ENCODE results near the gene PABPN1L.
"Not testable (repeated sequence)": the region's sequence is repeated elsewhere in the genome, so short reads cannot be mapped to it uniquely, and the experiment has no call there.

The PABPN1L gene

DNA sequence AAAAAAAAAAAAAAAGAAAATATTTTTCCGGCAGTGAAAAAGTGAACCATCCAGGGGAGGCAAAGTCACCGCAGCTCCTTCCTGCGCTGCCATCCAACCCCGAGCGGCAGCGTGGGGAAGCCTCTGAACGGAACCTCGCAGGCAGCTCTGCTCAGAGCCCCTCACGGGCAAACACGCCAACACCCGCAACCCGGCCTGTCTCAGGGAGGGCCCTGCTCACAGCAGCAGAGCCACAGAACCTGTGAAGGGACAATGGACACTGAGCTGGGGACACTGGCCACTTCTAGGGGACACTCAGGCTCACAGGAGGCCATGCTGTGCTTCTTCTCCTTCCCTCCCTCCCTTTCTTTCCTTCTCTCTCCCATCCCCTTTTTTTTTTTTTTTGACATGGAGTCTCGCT, 33.4 kb downstream of the PABPN1L start:
- FAIRE-seq (no peak), DNase-seq (ENCODE audit: insufficient read length, low spot score) (no peak)

DNA sequence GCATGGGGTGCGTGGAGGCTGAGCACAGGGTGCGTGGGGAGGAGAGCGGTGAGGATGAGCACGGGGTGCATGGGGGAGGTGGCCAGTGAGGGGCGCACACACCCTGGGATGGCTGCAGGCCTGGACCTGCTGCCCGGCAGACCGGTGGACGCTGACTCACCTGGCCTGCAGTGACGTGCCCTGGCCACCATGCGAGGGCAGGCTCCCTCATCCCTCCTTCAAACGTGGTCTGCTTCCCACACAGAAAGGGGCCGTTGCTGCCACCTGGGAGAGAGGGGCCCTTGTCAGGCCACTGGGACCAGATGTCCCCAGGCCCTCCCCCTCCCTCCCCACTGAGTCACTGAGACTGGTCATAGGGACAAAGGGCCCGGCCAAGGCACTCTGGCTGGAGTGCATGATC, 34.6 kb downstream of the PABPN1L start:
- FAIRE-seq (no peak), DNase-seq (ENCODE audit: insufficient read length, low spot score) (no peak)

DNA sequence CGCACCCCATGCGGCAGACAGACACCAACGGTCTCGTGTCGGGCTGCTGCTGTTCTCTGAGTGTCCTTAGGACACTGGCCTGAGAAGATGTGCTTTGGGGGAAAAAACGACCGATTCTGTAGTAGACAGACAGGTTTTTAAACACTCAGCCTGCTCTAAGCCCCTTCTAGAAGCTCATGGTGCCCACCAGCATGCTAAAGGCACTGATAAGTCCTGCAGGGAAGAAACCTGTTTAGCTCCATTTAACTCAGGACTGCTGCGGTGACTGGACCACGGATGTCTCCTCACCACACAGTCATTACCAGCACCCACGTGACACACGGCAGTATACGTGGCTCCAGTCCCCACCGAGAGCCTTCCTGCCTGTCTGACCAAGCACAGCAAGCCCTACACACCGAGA, 35.7 kb downstream of the PABPN1L start:
- no peak for DNase-seq (ENCODE audit: insufficient read length, low spot score)
- FAIRE-seq, result no peak

DNA sequence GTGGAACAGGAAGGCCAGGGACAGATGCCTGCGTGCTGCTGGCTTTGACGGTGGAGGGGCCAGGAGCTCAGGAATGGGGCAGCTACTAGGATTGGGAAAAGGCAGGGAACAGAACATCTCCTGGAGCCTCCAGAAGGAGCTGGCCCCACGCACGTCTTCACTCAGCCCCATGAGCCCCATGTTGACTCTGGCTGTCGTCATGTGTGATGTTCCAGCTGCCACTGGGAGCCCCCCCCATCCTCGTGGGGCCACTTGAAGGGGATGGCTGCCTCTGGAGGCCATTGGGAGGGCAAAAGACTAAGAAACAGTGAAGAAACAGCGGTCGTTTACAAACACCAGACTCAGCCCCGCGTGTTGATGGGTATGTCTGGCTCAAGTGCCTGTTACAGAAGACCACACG, 36.2 kb downstream of the PABPN1L start:
- FAIRE-seq (no peak), DNase-seq (ENCODE audit: insufficient read length, low spot score) (no peak)

DNA sequence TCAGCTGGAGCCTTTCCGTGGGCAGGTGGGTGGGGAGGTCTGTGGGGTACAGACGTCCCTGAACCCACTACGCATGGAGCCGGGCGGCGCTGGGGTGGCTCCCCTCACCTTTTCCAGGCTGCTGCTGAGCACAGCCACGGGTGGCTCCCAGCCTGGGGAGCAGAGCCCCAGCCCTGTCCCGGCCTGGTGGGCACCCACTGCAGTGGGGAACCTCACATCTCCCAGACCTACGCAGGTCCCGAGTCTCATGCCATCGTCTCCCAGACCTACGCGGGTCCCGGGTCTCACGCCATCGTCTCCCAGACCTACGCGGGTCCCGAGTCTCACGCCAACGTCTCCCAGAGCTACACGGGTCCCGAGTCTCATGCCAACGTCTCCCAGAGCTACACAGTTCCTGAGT, 37.7 kb downstream of the PABPN1L start:
- no peak for FAIRE-seq

DNA sequence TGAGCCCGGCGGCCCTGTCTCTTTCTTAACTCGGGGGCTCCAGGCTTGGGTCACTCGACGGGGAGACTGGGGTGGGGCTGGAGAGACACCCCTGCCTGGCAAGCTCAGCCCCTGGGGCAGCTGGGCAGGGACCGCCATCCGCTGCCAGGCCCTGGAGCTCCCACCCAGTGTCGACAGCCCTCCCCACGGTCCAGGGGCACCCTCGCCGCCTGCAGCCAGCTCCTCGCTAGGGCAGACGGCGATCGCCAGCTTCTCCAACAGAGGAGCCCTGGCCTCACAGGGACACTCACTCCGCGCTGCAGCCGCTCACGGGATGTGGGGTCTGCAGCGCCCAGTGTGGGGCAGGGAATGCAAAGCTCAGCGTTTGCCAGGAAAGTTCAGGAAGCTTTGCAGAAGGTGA, 38.7 kb downstream of the PABPN1L start:
- FAIRE-seq (no peak), DNase-seq (ENCODE audit: insufficient read length, low spot score) (no peak)

More for the DNA sequence above, 37.7 kb downstream of the PABPN1L start:
- no peak for DNase-seq (ENCODE audit: insufficient read length, low spot score)

DNA sequence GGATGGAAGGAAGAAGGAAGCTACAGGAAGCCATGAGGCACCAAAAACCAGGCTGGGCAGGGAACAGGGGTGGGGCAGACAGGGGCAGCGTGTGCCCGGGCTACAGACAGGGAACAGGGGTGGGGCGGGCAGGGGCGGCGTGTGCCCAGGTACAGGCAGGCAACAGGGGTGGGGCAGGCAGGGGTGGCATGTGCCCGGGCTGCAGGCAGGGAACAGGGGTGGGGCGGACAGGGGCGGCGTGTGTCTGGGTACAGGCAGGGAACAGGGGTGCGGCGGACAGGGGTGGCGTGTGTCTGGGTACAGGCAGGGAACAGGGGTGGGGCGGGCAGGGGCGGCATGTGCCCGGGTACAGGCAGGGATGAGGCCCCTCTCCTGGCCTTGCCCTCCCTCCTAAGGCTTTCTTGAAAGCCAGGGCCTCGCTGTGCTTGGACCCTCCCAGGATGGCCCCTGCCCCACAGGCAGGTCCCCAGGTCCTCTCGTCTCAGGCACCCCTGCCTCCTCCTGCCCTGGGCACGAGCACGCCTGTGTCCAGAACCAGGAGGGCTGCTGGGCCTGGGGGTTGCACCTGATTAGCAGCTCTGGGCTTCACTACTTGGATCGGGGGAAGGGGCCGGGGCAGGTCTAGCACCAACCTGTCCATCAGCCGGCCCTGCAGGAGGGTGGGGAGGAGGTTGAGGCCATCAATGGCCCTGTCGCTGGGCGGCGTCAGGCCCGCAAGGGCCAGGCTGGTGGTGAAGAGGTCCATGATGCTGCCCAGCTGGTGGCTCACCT, 40.2 kb downstream of the PABPN1L start:
- FAIRE-seq (no peak), DNase-seq (ENCODE audit: insufficient read length, low spot score) (no peak)

DNA sequence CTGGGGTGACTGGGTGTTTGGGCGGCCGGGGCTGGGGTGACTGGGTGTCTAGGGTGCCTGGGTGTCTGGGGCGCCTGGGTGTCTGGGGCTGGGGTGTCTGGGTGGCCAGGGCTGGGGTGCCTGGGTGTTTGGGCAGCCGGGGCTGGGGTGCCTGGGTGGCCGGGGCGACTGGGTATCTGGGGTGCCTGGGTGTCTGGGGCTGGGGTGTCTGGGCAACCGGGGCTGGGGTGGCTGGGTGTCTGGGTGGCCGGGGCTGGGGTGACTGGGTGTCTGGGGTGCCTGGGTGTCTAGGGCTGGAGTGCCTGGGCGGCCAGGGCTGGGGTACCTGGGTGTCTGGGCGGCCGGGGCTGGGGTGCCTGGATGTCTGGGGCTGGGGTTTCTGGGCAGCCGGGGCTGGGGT, 41.3 kb downstream of the PABPN1L start:
- no peak for FAIRE-seq
- DNase-seq (ENCODE audit: insufficient read length, low spot score), result no peak

DNA sequence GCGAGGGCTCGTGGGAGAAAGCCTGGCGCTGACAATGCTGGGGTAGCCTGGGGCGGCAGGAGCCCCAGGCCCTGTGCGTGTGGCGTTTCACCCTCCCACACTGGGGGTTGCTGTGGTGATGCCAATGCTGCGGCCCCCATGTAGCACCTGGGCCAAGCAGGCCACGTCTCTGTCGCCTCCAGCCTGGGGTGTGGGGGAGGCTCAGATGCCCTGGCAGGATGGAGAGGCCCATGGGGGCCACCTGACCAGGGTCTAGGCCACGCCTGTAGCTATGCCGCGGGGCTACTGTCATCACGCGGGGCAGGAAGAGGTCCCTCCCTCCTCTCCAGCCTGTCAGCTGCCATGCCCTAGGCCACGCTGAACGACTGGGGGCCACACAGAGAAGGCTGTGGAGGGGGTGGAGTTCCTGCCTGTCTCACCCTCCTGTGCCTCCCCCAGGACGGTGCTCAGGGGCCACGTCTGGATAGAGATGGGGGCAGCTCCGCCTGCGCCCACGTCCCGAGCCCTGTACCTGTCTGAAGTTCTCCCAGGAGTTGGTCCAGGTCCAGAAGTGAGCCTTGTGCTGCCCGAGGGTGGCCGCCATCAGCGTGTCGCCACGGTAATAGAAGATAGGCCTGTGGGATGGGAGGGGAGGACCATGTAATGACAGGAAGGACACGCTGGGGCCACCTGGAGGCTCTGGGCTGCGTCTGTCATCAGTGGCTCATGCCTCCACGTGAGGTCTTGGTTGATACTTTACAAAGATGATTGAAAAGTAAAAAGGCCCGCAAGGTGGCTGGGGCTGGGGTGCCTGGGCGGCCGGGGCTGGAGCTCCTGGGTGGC, 42.0 kb downstream of the PABPN1L start:
- DNase-seq (ENCODE audit: insufficient read length, low spot score) (no peak), FAIRE-seq (no peak)

DNA sequence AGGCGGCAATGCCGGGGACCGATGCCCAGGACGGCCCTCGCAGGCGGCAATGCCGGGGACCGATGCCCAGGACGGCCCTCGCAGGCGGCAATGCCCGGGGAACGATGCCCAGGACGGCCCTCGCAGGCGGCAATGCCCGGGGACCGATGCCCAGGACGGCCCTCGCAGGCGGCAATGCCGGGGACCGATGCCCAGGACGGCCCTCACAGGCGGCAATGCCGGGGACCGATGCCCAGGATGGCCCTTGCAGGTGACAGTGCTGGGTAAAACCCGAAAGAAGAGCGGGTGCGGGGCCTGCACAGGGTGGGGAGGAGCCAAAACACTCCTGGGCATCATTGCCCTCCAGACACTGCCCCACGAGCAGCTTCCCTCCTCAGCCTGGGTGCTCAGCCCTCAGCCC, 42.8 kb downstream of the PABPN1L start:
- not testable (repeated sequence) for DNase-seq (ENCODE audit: insufficient read length, low spot score); FAIRE-seq

DNA sequence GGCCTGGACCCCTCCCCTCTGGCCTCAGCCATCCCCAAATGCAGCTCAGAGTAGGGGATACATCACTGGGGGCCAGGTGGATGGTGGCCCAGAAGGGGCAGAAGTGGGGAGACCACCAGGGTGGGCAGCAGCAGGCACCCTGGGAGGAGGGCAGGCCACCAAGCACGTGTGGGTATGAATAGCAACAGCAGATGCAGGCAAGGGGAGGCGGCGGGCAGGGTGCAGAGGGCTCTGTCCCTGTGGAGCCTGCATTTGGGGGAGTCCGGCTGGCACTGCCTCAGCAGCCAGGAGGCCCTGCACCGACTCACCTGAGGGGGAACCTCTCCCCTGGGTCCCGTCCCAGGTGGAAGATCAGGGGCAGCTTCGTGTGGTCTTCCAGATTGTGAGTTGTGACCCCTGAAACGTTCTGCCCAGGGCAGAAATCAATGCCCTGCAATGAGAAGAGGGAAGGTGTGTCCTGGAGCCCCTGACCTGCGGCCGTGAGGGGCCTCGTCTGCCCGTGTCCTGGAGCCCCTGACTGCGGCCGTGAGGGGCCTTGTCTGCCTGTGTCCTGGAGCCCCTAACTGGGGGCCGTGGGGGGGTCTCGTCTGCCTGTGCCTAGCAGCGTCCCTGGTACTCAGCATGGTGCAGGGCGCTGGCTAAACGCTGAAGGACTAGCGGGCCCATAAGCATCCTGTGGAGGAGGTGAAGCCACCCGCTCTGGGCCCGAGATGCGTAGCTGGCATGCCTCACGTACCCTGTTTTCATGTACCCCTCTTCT, 44.0 kb downstream of the PABPN1L start:
- DNase-seq (ENCODE audit: insufficient read length, low spot score), result no peak
- no peak for FAIRE-seq

DNA sequence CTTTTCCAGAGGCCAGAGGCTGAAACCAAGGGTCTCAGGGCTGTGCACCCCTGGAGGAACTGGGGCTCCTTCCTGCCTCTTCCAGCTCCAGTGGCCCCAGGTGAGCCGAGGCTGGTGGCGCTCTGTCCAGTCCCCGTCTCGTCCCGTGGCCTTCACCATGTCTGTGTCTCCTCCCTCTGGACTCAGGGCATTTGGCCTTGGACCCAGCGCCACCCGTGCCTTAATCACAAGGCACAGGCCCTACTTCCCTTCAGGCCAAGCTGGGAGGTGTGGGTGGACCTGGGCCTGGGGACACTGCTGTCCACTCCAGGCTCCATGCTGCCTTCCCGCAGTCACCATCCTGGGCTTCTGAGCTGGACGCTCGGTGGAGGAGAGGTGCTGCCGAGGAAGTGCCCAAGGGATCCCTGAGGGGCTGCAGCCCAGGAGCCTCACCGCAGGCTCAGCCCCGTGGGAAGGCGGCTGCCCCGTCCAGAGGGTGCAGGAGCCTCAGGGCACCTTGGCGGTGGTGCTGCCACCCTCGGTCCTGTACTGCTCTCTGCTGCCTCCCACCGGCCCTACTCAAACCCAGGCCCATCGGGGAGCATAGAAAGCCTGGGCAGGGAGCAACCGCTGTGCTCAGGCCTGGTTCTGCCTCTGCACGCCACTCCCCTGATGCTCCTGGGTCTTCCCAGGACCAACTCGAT, 45.2 kb downstream of the PABPN1L start:
- no peak for DNase-seq (ENCODE audit: insufficient read length, low spot score)
- FAIRE-seq, result no peak

DNA sequence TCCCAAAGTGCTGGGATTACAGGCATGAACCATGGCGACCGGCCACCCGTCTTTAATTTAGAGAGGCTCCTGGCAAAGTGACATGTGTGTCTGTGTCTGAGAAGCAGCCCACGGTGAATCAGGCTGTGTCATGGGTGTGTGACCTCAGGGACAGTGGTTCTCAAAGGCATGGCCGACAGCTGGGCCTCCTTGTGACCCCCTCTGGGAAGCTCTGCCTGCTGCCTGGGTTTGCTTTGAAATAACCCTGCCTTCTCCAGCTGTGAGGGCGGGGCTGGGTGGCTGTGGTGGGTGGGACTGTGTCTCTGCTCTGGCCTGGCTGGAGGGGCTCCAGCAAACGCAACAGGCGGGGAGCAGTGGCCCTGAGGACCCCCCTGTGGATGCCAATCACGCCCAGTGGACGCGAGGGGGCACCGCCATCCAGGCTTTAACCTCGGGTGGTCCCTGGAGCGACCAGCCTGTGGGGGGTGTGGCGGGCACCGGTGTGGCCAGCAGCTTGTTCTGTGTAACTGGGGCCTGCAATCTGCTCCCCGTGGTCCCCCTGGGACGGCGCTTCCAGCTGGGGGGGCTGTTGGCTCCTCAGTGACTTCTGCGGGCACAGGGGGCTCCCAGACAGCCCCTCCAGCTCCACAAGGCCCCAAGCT, 46.0 kb downstream of the PABPN1L start:
- FAIRE-seq, result no peak

DNA sequence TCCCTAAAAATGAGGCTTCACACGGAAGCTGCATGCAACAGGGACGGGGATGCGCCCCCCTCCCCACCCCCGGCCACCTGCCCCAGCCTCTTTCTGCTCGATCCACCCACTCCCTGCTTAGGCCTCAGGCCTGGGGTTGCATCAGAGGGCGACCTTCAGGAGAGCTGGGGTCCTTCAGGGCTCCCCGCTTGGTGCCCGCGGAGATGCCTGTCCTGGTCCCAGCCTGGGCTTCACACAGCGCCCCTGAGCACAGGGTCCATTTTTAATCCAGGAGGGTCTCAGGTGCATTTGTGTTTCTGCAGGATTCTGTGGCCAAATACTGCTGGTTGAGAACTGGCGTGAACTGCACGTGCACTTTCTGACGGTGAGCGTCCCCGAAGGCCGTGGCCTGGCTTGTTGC, 47.3 kb downstream of the PABPN1L start:
- FAIRE-seq, result no peak
- DNase-seq (ENCODE audit: insufficient read length, low spot score), result no peak

More for the DNA sequence above, 46.0 kb downstream of the PABPN1L start:
- no peak for DNase-seq (ENCODE audit: insufficient read length, low spot score)

DNA sequence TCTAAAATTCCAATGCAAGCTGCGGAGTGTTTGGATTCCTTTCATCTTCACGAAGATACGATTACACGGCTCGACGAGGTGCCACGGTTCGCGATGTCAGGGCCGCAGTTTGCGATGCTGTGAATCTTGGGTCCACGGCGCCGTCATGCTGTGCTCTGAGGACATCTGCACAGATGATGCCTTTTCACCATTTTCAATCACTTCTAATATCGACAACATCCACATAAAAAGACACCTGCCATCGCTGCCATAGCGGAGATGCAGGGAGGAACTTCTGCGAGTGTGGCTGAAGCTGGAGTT, 47.9 kb downstream of the PABPN1L start:
- FAIRE-seq (no peak), DNase-seq (ENCODE audit: insufficient read length, low spot score) (no peak)

DNA sequence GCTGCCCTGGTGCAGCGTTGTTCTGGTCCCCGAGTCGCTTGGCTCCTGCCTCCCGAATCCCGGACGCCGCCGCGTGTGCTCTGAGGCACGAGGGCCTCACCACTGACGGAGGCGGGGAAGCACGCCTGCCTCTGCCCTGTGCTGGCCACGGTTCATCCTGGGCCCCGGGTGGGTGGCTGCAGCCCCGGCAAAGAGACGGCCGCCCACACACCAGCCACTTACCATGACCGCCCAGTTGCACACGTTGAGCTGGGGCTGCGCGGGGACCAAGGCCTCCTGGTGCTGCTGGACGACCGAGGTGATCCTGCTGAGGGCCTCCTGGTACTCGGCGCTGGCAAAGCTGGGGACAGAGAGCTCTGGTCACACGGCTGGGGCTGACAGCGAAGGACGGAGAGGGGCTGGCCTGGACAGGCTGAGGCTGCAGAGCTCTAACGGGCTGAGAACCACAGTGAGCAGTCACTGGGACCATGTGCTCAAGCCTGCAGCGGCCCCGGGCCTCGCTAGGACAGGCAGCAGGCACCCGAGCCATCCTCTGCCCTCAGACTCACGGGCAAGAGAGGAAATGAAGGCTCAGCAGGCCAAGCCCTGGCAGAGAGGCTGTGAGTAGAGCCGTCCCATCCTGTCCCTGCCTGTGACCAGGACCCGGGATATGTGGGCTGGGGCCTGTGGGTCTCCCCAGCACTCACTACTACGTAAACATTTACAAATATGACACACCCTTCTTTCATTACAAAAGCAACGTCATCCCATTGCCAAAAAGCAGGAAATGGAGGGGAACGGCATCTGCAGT, 48.5 kb downstream of the PABPN1L start:
- no peak for FAIRE-seq
- DNase-seq (ENCODE audit: insufficient read length, low spot score), result no peak

DNA sequence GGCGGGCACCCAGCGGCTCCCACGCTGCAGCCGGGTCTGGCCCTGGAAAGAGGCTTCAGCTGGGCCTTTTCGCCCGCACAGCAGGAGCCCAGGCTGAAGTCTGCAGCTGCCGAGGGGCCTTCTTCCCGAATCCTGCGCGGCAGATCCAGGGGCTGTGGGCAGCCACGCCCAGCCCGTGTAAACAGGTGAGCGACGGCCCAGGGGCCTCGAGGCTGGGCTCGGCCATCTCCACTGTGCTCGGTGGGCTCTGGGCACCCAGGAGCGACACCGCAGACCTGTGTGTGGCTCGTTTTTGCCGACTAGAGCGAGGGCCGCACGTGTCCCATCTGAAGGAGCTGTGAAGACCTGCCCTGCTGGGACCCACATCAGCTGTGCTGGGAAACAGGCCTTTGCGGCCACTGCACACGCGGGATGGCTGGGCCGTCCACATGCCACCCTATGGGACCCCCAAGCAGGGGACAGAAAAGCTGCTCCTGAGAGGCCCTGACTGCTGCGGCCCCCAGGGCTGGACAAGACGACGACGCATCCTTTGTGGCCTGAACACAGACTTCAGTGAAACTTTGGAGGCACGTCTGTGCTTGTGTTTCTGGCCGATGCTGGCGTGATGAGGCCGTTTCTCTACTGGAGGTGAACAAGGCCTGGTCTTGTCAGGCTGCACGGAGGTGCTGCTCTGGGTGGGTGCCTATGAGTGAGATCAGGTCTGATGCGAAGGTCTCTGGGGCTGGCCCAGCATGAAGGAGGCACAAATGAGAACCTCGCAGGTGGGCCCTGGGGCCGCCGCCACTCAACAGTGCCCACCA, 49.5 kb downstream of the PABPN1L start:
- no peak for FAIRE-seq
- no peak for DNase-seq (ENCODE audit: insufficient read length, low spot score)

DNA sequence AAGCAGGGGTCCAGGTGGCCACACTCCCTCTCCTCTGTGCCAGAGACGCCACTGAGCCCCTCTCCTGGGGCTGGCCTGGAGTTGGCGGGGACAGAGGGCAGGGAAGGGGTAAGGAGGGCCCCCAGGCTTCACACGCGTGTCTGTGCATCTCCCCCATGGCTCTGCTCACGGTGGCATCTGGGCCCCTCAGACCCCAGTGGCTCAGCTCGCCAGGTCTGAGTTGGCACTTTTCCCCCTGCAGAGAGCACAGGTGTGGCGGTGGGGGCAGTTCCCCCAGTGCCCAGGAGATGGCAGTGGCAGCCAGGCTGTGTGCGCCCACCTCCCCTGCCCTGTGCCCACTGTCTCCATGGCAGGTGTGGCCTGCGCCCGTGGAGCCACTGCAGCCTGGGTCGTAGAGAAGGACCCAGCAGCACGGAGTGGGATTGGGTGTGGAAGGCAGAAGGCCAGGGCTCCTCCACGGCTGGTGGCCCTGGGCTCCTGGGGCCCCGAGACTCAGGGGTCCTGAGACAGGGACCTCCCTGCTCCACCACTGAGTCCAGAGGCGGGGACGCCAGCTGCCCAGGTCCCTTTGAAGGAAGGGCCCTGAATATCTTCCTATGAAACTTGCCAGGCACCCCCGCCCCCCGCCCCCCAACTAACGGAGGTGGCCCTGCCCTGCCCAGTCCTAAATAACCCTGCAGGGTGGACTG, 50.4 kb downstream of the PABPN1L start:
- peak; percentile 42 for FAIRE-seq

More for the DNA sequence above, 50.4 kb downstream of the PABPN1L start:
- peak; percentile 54 for DNase-seq (ENCODE audit: insufficient read length, low spot score)

Measured in GM19239 (cell line).